Epithelial cell of esophagus (primary cell): ENCODE data around the gene CLEC9A.

ENCODE experiments used
- DNase-seq: peaks from one replicate; pipeline ENCODE4 v3.0.0; 2010; ENCODE audit warnings: low read depth
- H3K4me3 ChIP-seq: 2 replicates; pipeline ENCODE4 v1.5.1; 2011; ENCODE audit warnings: mild to moderate bottlenecking, low read length, control low read depth
- TF ChIP-seq, protein P1 (sequence below): IDR thresholded peaks from 2 replicates; pipeline ENCODE4 v1.5.1; 2011; ENCODE audit warnings: low read depth, mild to moderate bottlenecking, low read length, control low read depth, inconsistent platforms; ENCODE audit not compliant: insufficient read depth; ENCODE audit errors: missing control alignments

CLEC9A gene

GRCh38 chr12:10113075-10113474 lies 82.6 kb downstream of the CLEC9A start:
- DNase-seq: no peak
- TF ChIP-seq, protein P1, sequence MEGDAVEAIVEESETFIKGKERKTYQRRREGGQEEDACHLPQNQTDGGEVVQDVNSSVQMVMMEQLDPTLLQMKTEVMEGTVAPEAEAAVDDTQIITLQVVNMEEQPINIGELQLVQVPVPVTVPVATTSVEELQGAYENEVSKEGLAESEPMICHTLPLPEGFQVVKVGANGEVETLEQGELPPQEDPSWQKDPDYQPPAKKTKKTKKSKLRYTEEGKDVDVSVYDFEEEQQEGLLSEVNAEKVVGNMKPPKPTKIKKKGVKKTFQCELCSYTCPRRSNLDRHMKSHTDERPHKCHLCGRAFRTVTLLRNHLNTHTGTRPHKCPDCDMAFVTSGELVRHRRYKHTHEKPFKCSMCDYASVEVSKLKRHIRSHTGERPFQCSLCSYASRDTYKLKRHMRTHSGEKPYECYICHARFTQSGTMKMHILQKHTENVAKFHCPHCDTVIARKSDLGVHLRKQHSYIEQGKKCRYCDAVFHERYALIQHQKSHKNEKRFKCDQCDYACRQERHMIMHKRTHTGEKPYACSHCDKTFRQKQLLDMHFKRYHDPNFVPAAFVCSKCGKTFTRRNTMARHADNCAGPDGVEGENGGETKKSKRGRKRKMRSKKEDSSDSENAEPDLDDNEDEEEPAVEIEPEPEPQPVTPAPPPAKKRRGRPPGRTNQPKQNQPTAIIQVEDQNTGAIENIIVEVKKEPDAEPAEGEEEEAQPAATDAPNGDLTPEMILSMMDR: no peak
- H3K4me3 ChIP-seq: no peak overlapping the region

DNA sequence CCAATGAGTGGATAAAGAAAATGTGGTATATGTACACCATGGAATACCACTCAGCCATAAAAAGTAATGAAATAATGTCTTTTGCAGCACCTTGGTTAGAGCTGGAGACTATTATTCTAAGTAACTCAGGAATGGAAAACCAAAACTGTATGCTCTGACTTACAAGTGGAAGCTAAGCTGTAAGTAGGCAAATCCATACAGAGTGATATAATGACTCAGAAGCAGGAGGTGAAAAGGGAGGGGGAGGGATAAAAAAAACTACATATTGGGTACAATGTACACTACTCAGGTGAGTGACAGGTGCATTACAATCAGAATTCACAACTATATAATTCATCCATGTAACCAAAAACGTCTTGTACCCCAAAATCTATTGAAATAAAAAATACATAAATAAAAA lies 83.4 kb downstream of the CLEC9A start:
- no peak overlapping the region for H3K4me3 ChIP-seq
- DNase-seq: peak; percentile 30
- TF ChIP-seq, protein P1: no peak

DNA sequence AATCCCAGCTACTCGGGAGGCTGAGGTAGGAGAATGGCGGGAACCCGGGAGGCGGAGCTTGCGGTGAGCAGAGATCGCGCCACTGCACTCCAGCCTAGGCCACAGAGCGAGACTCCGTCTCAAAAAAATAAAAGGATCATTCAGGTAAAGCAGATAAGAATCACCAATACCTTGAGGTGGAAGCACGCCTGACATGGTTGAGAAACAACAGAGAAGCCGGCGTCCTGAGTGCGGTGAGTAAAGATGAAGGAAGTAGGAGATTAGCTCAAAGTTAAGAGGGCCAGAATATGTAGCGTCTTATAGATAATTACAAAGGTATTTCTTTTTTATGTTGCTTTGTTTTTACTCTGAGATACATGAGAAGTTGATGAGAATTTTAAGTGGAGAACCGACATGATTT lies 84.8 kb downstream of the CLEC9A start:
- no peak for DNase-seq
- TF ChIP-seq, protein P1: no peak
- no peak overlapping the region for H3K4me3 ChIP-seq
